ENCODE data around the gene VIM. TPM values are rescaled to one million over a fixed set of nuclear protein-coding genes. Genes with fewer than 3 reads are reported as not detected.

The VIM gene
- total and polyA plus RNA-seq, 10 of the 15 experiments (the other 5 are each of a cell fraction or from before 2014, with no cell fraction given), result 44.2 to 287 (median 188) TPM

DNA sequence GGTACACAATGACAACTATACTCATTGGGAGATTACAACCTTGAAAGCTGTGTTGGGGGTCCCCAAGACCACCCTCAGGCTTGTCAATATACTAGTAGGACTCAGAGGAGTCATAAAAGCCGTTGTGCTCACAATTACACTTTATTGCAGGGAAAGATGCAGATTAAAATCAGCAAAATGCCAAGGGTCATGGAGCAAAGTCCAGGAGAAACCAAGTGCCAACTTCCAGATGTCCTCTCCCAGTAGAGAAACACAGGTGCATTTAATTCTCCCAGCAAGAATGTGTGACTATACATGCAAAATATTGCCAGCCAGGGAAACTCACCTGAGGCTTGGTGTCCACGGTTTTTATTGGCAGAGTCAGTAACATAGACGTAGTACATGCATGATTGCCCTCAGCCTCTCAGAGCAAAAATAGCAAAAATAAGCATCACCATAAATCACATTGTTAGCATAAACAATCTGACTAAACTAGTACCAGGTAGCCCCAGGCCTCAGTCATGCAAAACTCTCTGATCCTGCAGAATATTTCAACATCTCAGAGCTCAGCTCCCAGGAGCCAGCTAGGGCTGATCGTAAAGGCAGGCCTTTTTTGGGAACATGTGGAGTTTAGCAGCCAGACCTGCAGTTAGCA lies 50.7 kb downstream of the VIM start:
- no peak overlapping the region for H3K4me3 ChIP-seq
- no peak for FAIRE-seq

More for the DNA sequence above, 50.7 kb downstream of the VIM start:
- SMC1A ChIA-PET (ENCODE audit: uncharacterized antibody, unreplicated experiment), result interaction anchor here (1.1 kb wide), 1 partner anchor 11 kb away, joined by 4 read pairs; no protein-coding TSS in a partner anchor
- Histone ChIP-seq H2AFZ (ENCODE audit: control insufficient read depth, low read depth, low read length) (no peak overlapping the region), H3K79me2 (ENCODE audit: control insufficient read depth, insufficient read depth, low read length) (no peaks in the 10 kb centered on the region), H3K9ac (ENCODE audit: control insufficient read depth, insufficient read depth, low read length) (no peak overlapping the region), H4K20me1 (ENCODE audit: control insufficient read depth, insufficient read depth) (no peaks in the 10 kb centered on the region), H3K9me3 (replicated peaks; ENCODE audit: control insufficient read depth, insufficient read depth, low read length) (no peaks in the 10 kb centered on the region; the same call in 2 of the 3 replicates), H3K4me1 (ENCODE audit: control insufficient read depth, insufficient read depth, low read length) (no peaks in the 10 kb centered on the region), H3K4me2 (ENCODE audit: control insufficient read depth, insufficient read depth) (no peak overlapping the region), H3K27ac (ENCODE audit: control insufficient read depth, insufficient read depth) (no peak overlapping the region), H3K36me3 (ENCODE audit: control insufficient read depth in 2 of 2, insufficient read depth in 2 of 2, low read length in 1 of 2) (no peaks in the 10 kb centered on the region), H3K27me3 (replicated peaks in 1 of 2; ENCODE audit: control insufficient read depth in 2 of 2, insufficient read depth in 2 of 2, low read length in 1 of 2) (no peaks in the 10 kb centered on the region)
- RAD21 ChIA-PET (ENCODE audit: unreplicated experiment), result no interaction called here
- CTCF ChIA-PET, result no interaction called here
- POLR2A ChIA-PET, result no interaction called here
- TF ChIP-seq SREBF1 (IDR thresholded peaks at IDR 0.05; ENCODE audit: low read length) (no peak), MTA2 (IDR thresholded peaks at IDR 0.05; ENCODE audit: low read depth) (no peak), ZNF274 (IDR thresholded peaks at IDR 0.05; ENCODE audit: insufficient read depth, insufficient read length) (no peak), BACH1 (IDR thresholded peaks at IDR 0.05; ENCODE audit: borderline replicate concordance) (no peak), POU2F2 (IDR thresholded peaks at IDR 0.05; ENCODE audit: borderline replicate concordance, low read depth, low read length) (no peak), TAF1 (IDR thresholded peaks at IDR 0.05; ENCODE audit: borderline replicate concordance, low read depth, low read length) (no peak), ZSCAN29 (IDR thresholded peaks at IDR 0.05) (no peak), BRCA1 (IDR thresholded peaks at IDR 0.05; ENCODE audit: low read depth, low read length) (no peak), ELK1 (IDR thresholded peaks at IDR 0.05; ENCODE audit: low read depth, low read length) (no peak), SPI1 (IDR thresholded peaks at IDR 0.05; ENCODE audit: borderline replicate concordance, insufficient read depth, low read depth, low read length) (no peak), YBX1 (IDR thresholded peaks at IDR 0.05) (no peak), NFXL1 (IDR thresholded peaks at IDR 0.05; ENCODE audit: borderline replicate concordance) (no peak), CREM (IDR thresholded peaks at IDR 0.05; ENCODE audit: low read depth) (no peak), TARDBP (IDR thresholded peaks at IDR 0.05; ENCODE audit: borderline replicate concordance) (no peak), NKRF (conservative IDR thresholded peaks at IDR 0.05) (no peak), CREB1 (IDR thresholded peaks at IDR 0.05; ENCODE audit: low read depth) (no peak), CHD2 (IDR thresholded peaks at IDR 0.05; ENCODE audit: borderline replicate concordance, low read depth, low read length) (no peak), CBX5 (IDR thresholded peaks at IDR 0.05; ENCODE audit: low read depth) (no peak), MXI1 (IDR thresholded peaks at IDR 0.05; ENCODE audit: low read depth, low read length) (no peak)
- BruUV-seq (replicated peaks), result no TSS peak
- in situ Hi-C loops (cut with MboI) (no loop called here), intact Hi-C loops (cut with micrococcal nuclease; ENCODE audit: unreplicated experiment) (no loop called here)
- DNase-seq (ENCODE audit: low read depth, low spot score) (no peak), ATAC-seq (no peak)
- 37% methylated on average over 4 of the region's 4 CpGs for WGBS (ENCODE audit: insufficient coverage, insufficient replicate concordance, low lambda C conversion rate, missing lambda C conversion rate)
